Measurements from ENCODE around the gene SCART1. TPM values are rescaled to one million over a fixed set of nuclear protein-coding genes. Genes with fewer than 3 reads are reported as not detected.

SCART1 gene
- total RNA-seq, 1 experiment from 2014 or later: 1.1 TPM

GRCh38 chr10:133476641-133476990 is 22.9 kb downstream of the SCART1 start (continued):
- TF ChIP-seq USF2 (CRISPR knock-in tag; IDR thresholded peaks at IDR 0.05) (no peak), AR (CRISPR knock-in tag; IDR thresholded peaks at IDR 0.05) (no peak), GRHL2 (CRISPR knock-in tag; IDR thresholded peaks at IDR 0.05; ENCODE audit: insufficient replicate concordance, severe bottlenecking) (no peak), ATF1 (CRISPR knock-in tag; IDR thresholded peaks at IDR 0.05) (no peak)

- CTCF ChIA-PET: no interaction called here
- TF ChIP-seq ZNF219 (CRISPR knock-in tag; IDR thresholded peaks at IDR 0.05; ENCODE audit: borderline replicate concordance) (no peak), PREB (CRISPR knock-in tag; IDR thresholded peaks at IDR 0.05; ENCODE audit: borderline replicate concordance) (no peak), ATF1 (CRISPR knock-in tag; IDR thresholded peaks at IDR 0.05) (no peak), FOXK1 (CRISPR knock-in tag; IDR thresholded peaks at IDR 0.05) (no peak), GRHL2 (CRISPR knock-in tag; IDR thresholded peaks at IDR 0.05; ENCODE audit: insufficient replicate concordance, severe bottlenecking) (no peak), NFE2L1 (CRISPR knock-in tag; IDR thresholded peaks at IDR 0.05) (no peak), MYBL2 (CRISPR knock-in tag; IDR thresholded peaks at IDR 0.05) (no peak), ZBTB21 (CRISPR knock-in tag; IDR thresholded peaks at IDR 0.05; ENCODE audit: borderline replicate concordance) (no peak), HMGA2 (CRISPR knock-in tag; IDR thresholded peaks at IDR 0.05) (no peak), PRDM15 (CRISPR knock-in tag; IDR thresholded peaks at IDR 0.05) (no peak)
- Mint-ChIP-seq H3K4me1 (no peaks in the 10 kb centered on the region), H3K4me3 (no peak overlapping the region), H3K9me3 (peaks cover 55% of the 10 kb centered on the region), H3K36me3 (peaks cover 42% of the 10 kb centered on the region), H3K27ac (no peak overlapping the region), H3K27me3 (ENCODE audit: low read depth) (no peaks in the 10 kb centered on the region; the same call in 1 of the 2 replicates)
- no peak for DNase-seq (ENCODE audit: low spot score)
- POLR2A ChIA-PET: no interaction called here
- ATAC-seq: no peak
Measured at GRCh38 chr10:133481086-133481643, 27.4 kb downstream of the SCART1 start.

- ChIA-PET POLR2A (no interaction called here), CTCF (no interaction called here)
- Mint-ChIP-seq H3K9me3 (peaks cover 57% of the 10 kb centered on the region), H3K27ac (no peak overlapping the region), H3K27me3 (ENCODE audit: low read depth) (no peaks in the 10 kb centered on the region; the same call in 1 of the 2 replicates), H3K4me3 (no peak overlapping the region), H3K4me1 (no peaks in the 10 kb centered on the region), H3K36me3 (peaks cover 46% of the 10 kb centered on the region)
- ATAC-seq (no peak), DNase-seq (ENCODE audit: low spot score) (no peak)
- TF ChIP-seq ESRRA (CRISPR knock-in tag; IDR thresholded peaks at IDR 0.05; ENCODE audit: borderline replicate concordance): no peak
- no peak for TF ChIP-seq AFF4 (CRISPR knock-in tag; IDR thresholded peaks at IDR 0.05; ENCODE audit: borderline replicate concordance)
- TF ChIP-seq ZBTB43 (CRISPR knock-in tag; IDR thresholded peaks at IDR 0.05): no peak
- no peak for TF ChIP-seq JUN (CRISPR knock-in tag; IDR thresholded peaks at IDR 0.05)
- no peak for TF ChIP-seq SOX15 (CRISPR knock-in tag; IDR thresholded peaks at IDR 0.05)
- no peak for TF ChIP-seq JAZF1 (CRISPR knock-in tag; IDR thresholded peaks at IDR 0.05)
- TF ChIP-seq SP1 (CRISPR knock-in tag; conservative IDR thresholded peaks at IDR 0.05): no peak
Measured at GRCh38 chr10:133481657-133482056, 27.9 kb downstream of the SCART1 start.
